GM12872 (cell line): ENCODE data around the gene FBLN2.

Source experiments
- CTCF ChIP-seq: IDR thresholded peaks from 3 replicates; pipeline ENCODE4 v1.5.1; 2011; ENCODE audit warnings: low read depth, mild to moderate bottlenecking, low read length, moderate library complexity; ENCODE audit not compliant: insufficient read depth

FBLN2 gene

GRCh38 chr3:13665582-13666226 is 116.8 kb downstream of the FBLN2 start:
- no peak for TF ChIP-seq CTCF

GRCh38 chr3:13666227-13666619 is 117.3 kb downstream of the FBLN2 start:
- TF ChIP-seq CTCF, result no peak

GRCh38 chr3:13666781-13667709 is 118.1 kb downstream of the FBLN2 start:
- no peak for TF ChIP-seq CTCF

- no peak for TF ChIP-seq CTCF
Observed at GRCh38 chr3:13668136-13668535, 119.2 kb downstream of the FBLN2 start.

- TF ChIP-seq CTCF, result no peak
Observed at GRCh38 chr3:13669457-13669856, 120.5 kb downstream of the FBLN2 start.

- no peak for TF ChIP-seq CTCF
Observed at GRCh38 chr3:13670292-13670691, 121.4 kb downstream of the FBLN2 start.

- no peak for TF ChIP-seq CTCF
Observed at GRCh38 chr3:13671482-13672233, 122.7 kb downstream of the FBLN2 start.
